ENCODE data around the gene ZPR1.

The ZPR1 gene

DNA sequence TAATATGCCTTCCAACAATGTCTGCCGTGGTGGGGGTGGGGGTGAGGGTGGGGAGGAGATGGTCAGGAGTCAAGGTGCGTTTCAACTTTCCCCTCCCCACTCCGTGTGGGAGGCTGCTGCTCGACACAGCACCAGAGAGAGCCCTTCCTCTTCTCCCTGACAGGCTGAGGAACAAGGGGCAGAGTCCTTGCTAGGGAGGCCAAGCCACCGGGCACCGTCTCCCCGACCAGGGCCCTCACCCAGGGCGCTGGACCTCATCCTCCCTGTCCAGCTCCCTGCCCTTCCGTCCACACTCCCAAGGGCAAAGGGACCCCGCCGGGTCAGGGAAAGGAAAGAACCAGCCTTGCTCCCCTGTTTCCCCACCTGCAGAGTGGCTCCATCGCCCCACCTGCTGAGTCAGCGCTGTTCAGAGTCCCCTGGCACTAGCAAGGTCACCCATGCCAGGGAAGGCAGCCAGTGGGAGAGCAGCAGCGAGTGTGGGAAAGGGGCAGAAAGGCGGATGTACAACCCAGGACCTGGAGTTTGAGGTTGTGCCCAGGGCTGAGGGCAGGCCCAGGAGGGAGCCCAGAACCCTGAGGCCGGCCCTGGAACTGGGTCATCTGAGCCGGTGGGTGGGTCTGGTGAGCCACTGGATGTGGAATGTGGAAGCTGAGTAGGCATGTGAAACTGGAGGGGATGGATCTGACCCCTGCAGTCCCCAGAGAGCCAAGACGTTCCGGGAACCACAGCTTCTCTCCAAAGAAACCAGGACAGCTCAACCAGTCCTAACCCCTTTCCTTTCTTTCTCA is 62.2 kb downstream of the ZPR1 start:
- ChIA-PET CTCF (interaction anchor here (1.4 to 1.7 kb wide), 2 partner anchors 10 to 17 kb away, joined by 6 read pairs; no protein-coding TSS in a partner anchor), POLR2A (no interaction called here)
- no peak for DNase-seq (ENCODE audit: low read depth, low spot score)
- TF ChIP-seq, protein P1, sequence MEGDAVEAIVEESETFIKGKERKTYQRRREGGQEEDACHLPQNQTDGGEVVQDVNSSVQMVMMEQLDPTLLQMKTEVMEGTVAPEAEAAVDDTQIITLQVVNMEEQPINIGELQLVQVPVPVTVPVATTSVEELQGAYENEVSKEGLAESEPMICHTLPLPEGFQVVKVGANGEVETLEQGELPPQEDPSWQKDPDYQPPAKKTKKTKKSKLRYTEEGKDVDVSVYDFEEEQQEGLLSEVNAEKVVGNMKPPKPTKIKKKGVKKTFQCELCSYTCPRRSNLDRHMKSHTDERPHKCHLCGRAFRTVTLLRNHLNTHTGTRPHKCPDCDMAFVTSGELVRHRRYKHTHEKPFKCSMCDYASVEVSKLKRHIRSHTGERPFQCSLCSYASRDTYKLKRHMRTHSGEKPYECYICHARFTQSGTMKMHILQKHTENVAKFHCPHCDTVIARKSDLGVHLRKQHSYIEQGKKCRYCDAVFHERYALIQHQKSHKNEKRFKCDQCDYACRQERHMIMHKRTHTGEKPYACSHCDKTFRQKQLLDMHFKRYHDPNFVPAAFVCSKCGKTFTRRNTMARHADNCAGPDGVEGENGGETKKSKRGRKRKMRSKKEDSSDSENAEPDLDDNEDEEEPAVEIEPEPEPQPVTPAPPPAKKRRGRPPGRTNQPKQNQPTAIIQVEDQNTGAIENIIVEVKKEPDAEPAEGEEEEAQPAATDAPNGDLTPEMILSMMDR (IDR thresholded peaks at IDR 0.05; ENCODE audit: insufficient read depth, low read length, missing control alignments), result no peak
- no peak overlapping the region for H3K4me3 ChIP-seq (ENCODE audit: low read depth, low read length)

GRCh38 chr11:116724813-116725212 is 63.0 kb downstream of the ZPR1 start:
- ChIA-PET POLR2A (no interaction called here), CTCF (interaction anchor here (4.8 kb wide), 1 partner anchor 8 kb away, joined by 38 read pairs; no protein-coding TSS in a partner anchor)
- TF ChIP-seq, protein P1 (IDR thresholded peaks at IDR 0.05; ENCODE audit: insufficient read depth, low read length, missing control alignments), result no peak
- H3K4me3 ChIP-seq (ENCODE audit: low read depth, low read length), result no peak overlapping the region
- no peak for DNase-seq (ENCODE audit: low read depth, low spot score)
